Gastrocnemius medialis (tissue), 4 donors: ENCODE measurements around the gene SHC2.

Experiments
- POLR2A ChIP-seq, 2 donors: fragments of 450-650 bp; IDR thresholded peaks; one replicate each; pipeline ENCODE4 v1.6.1; 2017; ENCODE audit warnings: antibody characterized with exemption in 2 of 2, mild to moderate bottlenecking in 2 of 2, moderate library complexity in 2 of 2
- TF ChIP-seq, protein P1 (sequence below), 5 experiments: fragments of 450-650 bp in 3 of 5; fragments of 200-600 bp in 2 of 5; sonication (generic) in 2 of 5; IDR thresholded peaks in 4 of 5; conservative IDR thresholded peaks in 1 of 5; 1 replicate in 4 of 5; 2 replicates in 1 of 5; pipeline ENCODE4 v1.5.1; 2016 to 2019; ENCODE audit warnings: antibody characterized with exemption in 5 of 5, mild to moderate bottlenecking in 3 of 5, moderate library complexity in 3 of 5

DNA sequence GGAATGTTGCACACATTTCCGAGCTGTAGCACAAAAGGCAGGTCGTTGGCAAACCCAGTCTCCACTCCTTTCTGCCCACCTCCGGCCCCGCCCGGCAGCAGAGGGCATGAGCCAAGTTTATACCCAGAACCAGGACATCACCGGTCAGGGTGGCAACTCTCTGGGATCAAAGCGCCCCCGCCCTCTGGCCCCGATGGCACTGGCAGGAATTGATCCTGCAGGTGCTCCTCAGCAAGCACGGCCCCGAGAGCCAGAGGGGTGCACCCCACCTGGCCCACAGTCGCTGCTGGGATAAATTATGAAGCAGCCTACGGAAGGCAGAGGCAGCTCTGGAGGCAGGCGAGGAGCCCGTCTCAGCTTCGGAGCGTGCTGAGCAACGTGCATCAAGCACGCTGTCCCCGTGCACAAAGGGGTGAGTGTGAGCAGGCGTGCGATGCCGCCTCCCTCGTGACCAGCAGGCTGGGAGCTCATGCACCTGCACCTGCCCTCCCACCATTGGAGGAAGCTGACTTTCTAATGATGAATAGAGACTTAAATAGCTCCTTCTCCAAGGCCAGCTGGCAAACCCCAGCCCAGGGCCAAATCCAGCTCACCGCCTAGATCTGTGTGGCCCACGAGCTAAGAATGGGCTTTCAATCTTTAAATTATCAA, 25.7 kb downstream of the SHC2 start:
- TF ChIP-seq, protein P1, sequence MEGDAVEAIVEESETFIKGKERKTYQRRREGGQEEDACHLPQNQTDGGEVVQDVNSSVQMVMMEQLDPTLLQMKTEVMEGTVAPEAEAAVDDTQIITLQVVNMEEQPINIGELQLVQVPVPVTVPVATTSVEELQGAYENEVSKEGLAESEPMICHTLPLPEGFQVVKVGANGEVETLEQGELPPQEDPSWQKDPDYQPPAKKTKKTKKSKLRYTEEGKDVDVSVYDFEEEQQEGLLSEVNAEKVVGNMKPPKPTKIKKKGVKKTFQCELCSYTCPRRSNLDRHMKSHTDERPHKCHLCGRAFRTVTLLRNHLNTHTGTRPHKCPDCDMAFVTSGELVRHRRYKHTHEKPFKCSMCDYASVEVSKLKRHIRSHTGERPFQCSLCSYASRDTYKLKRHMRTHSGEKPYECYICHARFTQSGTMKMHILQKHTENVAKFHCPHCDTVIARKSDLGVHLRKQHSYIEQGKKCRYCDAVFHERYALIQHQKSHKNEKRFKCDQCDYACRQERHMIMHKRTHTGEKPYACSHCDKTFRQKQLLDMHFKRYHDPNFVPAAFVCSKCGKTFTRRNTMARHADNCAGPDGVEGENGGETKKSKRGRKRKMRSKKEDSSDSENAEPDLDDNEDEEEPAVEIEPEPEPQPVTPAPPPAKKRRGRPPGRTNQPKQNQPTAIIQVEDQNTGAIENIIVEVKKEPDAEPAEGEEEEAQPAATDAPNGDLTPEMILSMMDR (IDR thresholded peaks at IDR 0.05 in 4 of 5, conservative IDR thresholded peaks at IDR 0.05 in 1 of 5), result no peak
- TF ChIP-seq POLR2A (IDR thresholded peaks at IDR 0.05), result no peak
